Measurements from ENCODE around the gene ITIH1.
"Not testable (repeated sequence)": the region's sequence is repeated elsewhere in the genome, so short reads cannot be mapped to it uniquely, and the experiment has no call there.

The ITIH1 gene, protein sequence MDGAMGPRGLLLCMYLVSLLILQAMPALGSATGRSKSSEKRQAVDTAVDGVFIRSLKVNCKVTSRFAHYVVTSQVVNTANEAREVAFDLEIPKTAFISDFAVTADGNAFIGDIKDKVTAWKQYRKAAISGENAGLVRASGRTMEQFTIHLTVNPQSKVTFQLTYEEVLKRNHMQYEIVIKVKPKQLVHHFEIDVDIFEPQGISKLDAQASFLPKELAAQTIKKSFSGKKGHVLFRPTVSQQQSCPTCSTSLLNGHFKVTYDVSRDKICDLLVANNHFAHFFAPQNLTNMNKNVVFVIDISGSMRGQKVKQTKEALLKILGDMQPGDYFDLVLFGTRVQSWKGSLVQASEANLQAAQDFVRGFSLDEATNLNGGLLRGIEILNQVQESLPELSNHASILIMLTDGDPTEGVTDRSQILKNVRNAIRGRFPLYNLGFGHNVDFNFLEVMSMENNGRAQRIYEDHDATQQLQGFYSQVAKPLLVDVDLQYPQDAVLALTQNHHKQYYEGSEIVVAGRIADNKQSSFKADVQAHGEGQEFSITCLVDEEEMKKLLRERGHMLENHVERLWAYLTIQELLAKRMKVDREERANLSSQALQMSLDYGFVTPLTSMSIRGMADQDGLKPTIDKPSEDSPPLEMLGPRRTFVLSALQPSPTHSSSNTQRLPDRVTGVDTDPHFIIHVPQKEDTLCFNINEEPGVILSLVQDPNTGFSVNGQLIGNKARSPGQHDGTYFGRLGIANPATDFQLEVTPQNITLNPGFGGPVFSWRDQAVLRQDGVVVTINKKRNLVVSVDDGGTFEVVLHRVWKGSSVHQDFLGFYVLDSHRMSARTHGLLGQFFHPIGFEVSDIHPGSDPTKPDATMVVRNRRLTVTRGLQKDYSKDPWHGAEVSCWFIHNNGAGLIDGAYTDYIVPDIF

DNA sequence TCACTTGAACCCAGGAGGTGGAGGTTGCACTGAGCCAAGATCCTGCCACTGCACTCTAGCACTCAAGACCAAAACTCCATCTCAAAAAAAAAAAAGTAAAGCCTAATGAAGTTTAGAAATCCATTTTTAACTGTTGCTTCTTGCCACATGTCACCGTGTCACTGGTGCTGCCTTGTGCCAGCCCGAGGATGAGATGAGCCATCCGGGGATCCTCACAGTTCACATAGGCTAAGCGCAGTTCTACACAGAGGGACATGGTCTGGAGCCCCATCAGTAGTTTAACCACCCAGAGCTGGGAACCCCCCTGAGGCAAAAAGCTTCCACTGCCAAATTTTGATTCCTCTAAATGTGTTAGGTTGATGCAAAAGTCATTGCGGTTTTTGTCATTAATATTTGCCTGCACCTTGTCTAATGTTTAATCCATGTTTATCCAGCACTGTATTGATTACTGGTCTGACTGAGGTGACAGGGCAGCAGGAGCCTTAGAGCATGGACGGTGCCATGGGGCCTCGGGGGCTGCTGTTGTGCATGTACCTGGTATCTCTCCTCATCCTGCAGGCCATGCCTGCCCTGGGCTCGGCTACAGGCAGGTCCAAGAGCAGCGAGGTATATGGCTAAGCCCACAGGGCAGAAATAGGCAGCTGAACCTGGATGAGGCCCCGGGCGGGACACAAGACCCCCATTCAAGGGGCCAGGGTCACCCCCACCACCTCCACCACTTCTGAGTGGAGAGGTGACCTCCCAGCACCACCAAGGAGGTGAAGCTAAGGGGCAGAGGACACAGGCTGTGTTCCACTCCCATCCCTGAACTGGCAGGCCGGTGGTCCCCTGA is at the start of gene ITIH1:
TSS of gene ITIH1 (plus strand) at position 473 of the 832 bp plus-strand sequence. CDS start at position 490, 17 bp downstream.
- no peak for DNase-seq (ENCODE audit: low read depth in 2 of 2)

DNA sequence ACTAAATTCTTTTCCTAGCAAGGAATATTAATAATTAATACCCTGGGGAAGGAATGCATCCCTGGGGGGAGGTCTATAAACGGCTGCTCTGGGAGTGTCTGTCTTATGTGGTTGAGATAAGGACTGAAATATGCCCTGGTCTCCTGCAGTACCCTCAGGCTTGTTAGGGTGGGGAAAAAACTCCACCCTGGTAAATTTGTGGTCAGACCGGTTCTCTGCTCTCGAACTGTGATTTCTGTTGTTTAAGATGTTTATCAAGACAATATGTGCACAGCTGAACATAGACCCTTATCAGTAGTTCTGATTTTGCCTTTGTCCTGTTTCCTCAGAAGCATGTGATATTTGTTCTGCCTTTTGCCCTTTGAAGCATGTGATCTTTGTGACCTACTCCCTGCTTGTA is 48.6 kb upstream of the ITIH1 start:
- DNase-seq (ENCODE audit: low read depth in 2 of 2) = not testable (repeated sequence)

DNA sequence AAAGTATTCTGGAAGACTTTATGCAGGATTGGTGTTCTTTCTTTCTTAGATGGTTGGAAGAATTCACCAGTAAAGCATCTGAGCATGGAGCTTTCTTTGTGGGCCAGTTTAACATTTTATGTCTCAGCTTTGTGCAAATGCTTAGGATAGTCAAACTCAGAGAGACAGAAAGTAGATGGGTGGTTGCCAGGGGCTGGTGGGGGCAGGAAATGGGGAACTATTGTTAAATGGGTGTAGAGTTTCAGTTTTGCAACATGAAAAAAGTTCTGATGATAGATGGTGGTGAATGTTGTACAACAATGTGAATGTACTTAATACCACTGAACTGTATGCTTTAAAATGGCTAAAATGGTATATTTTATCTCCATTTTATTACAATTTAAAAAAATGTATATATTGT is 46.7 kb upstream of the ITIH1 start:
- DNase-seq (ENCODE audit: low read depth in 2 of 2) = no peak

DNA sequence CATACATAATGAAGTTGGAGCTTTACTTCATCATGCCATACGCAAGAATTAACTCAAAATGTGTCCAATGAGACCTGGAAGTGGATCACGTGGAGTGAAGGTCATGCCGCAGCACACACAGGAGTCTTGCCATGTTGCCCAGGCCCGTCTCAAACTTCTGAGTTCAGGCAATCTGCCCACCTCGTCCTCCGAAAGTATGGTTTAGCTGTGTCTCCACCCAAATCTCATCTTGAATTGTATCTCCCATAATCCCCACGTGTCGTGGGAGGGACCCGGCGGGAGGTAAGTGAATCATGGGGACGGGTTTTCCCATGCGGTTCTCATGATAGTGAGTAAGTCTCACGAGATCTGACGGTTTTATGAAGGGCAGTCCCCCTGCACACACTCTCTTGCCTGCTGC is 45.8 kb upstream of the ITIH1 start:
- no peak for DNase-seq (ENCODE audit: low read depth in 2 of 2)

DNA sequence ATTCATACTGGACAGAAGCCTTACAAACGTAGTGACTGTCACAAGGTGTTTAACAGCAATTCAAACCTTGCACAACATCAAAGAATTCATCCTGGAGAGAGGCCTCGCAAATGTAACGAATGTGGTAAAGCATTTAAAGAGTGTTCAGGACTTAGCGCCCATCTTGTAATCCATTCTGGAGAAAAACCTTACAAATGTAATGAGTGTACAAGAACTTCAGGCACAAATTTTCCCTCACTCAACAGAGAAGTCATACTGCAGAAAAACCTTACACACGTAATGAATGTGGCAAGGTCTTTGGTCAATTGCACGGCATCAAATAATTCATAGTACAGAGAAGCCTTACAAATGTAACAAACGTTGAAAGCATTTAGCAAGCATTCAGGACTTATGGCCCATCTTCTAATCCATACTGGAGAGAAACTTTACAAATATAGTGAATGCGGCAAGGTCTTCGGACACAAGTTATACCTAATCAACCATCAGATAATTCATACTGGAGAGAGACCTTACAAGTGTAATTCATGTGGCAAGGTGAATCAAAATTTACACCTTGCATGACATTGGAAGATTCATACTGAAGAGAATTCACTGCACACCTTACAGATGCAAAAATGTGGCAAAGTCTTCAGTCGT is 44.0 kb upstream of the ITIH1 start:
- DNase-seq (ENCODE audit: low read depth in 2 of 2) = no peak

DNA sequence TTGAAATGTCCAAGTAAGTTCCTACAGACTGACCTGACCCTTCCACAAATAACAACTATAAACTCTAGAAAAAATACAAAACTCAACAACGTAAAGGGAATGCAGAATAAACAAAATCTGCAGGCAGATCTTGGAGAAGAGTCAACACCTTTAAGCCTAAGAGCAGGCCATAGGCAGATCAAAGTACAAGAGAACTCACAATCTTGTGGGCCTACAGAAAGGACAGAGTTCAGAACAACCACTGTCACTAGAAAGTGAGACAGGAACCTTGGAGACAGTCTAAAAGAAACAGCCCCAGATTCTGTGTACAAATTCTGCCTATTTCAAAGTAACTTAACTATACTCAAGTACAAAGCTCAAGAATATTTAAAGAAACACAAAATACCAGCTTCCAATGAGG is 37.7 kb upstream of the ITIH1 start:
- DNase-seq (ENCODE audit: low read depth in 2 of 2) = no peak

DNA sequence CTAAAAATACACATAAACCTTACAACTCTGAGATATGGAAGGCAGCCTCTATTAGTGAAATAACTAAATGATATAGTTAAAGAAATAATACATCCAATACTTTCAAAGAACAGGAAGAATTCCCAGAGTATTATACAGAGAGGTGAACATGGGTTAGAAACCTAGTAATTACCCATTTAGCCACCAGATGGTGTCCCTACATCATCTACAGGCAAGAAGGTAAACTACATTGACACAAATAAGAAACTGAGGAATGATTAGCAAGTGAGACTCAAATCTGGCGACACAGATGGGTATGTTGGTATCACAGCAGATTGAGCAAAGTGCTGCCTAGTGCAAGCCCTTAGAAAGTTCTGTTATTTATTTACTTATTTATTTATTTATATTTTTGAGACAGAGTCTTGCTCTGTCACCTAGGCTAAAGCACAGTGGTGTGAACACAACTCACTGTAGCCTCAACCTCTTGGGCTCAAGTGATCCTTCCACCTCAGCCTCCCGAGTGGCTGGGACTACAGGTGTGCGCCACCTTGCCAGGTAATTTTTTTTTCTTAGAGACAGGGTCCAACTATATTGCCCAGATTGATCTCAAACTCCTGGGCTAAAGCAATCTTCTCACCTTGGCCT is 34.9 kb upstream of the ITIH1 start:
- DNase-seq (ENCODE audit: low read depth in 2 of 2) = no peak

DNA sequence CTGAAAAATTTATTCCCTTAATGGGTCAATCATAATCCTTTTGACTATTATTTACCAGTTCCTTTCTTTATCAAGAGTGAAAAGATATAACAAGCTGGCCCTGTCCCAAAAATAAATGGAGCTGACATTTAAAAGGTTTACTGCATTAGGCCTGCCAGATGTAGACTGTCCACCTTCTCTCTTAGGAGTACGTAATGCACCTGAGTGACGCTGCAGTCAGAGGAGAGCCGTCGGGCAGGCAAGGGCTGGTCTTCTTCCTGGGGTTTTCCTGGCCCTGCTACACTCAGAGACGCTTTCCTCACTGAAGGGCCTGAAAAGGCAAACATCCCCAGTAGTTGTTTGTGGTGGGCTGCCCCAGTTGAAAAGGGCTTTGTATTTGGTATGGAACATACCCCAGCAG is 34.2 kb upstream of the ITIH1 start:
- no peak for DNase-seq (ENCODE audit: low read depth in 2 of 2)

DNA sequence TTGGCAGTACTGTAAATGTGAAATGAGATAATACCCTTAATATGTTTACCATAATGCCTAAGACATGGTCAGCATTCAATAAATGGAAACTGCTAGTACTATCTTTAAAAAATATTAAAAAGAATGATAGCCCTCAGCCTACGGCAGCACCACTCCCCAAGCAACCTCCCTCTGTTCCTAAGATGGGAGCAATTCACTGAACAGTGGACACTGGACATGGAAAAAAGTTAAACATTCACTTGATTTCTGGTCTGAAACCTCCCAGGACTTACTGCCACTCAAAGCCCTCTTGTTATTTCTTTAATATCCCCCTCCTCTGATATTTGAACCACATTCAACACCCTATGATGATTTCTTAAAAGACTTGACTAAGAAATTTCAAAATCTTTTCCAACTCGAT is 33.7 kb upstream of the ITIH1 start:
- no peak for DNase-seq (ENCODE audit: low read depth in 2 of 2)

DNA sequence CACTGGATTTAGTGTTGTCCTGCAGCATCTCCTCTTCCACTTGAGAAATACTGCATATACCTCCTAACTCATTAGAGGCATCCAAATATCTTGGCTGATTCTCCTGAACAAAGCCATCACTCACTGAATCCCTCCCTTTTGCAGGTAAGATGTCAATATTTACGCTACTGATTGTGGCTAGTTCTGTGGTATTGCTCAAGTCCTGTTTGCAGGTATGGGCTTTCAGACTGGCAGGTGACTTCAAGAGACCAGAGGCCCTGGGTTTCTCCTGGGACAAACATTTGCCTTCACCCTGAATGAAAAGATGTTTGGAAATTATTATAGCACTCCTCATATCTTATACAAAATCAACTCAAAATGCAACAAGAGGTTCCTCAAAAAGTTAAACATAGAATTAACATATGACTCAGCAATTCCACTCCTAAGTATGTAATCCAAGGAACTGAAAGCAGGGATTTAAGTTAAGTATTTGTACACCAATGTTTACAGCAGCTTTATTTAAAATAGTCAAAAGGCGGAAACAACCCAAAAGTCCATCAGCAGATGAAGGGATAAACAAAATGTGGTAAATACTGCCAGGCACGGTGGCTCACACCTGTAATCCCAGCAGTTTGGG is 25.2 kb upstream of the ITIH1 start:
- no peak for DNase-seq (ENCODE audit: low read depth in 2 of 2)

DNA sequence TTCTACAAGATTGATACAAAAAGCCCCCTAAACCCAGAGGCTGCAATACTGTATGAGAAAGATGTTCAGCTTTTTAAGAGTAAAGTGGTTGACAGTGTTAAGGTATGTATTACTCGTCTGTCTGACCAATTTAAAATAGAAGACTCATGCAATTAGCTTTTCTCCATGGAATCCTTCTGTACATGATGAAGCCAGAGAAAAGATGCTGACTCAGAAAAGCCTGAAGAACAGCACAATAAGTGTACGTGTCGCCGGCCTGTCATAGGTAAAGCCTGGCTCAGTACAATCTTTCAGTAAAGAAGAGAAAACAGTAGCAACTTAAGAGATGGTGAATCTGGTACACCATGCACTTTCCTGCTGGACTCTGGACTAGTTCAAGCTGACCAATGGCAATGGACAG is 23.0 kb upstream of the ITIH1 start:
- DNase-seq (ENCODE audit: low read depth in 2 of 2) = no peak

DNA sequence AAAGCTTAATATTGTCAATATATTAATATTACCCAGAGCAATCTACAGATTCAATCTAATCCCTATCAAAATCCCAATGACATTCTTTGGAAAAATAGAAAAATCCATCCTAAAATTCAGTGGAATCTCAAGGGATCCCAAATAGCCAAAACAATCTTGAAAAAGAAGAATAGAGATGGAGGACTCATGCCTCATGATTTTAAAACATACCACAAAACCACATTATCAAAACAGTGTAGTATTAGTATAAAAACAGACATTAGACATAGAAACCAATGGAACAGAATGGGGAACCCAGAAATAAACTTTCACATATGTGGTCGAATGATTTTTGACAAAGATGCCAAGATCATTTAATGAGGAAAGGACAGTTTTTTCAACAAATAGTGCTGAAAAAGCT is 21.3 kb upstream of the ITIH1 start:
- DNase-seq (ENCODE audit: low read depth in 2 of 2) = no peak

DNA sequence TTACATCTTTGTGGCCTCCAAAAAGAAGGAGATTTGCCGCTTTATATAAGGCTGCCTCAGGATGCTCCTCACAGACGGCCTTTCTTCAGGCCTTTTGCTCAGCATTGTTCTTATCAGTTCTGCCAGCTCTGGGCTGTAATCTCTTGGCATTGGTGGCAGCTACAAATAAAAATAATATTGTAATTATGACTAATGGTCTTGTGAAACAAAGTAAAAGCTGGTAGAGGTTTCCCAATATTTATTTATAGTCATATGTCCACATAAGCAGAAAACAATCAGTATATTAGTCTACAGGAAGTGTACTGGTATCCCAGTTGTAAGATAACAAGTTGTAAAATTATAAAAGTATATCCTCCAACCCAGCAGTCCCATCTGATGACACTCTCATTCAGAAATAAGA is 13.9 kb upstream of the ITIH1 start:
- DNase-seq (ENCODE audit: low read depth in 2 of 2) = no peak

DNA sequence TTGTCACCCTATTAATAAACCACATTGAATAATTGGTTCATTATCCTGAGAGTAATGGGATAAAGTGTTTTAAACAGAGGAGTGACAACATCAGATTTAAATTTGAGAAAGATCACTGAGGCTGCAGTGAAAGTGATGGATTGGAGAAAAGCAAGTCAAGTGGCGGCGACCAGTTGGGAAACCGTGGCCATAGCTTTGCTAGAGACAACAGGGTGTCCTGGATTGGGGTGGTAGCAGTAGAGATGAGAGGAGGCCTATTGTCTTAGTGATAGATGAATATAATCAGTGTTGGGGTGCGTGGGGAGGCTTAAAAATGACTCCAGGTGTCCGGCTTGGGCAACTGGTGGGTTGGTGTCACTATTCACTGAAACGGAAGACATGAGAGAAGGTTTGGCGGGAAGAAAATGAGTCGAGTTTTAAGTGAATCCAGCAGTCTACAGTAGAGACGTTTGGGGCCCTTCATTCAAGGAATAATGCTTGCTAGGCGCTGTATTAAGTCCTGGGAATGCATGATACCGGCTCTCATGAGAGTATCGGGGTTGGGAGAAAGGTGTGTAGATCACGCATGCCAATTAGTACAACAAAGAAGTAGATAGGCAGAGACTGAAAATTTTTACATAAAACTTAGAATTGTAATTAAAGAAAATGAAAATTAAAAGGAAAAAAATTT is 7.5 kb upstream of the ITIH1 start:
- no peak for DNase-seq (ENCODE audit: low read depth in 2 of 2)

DNA sequence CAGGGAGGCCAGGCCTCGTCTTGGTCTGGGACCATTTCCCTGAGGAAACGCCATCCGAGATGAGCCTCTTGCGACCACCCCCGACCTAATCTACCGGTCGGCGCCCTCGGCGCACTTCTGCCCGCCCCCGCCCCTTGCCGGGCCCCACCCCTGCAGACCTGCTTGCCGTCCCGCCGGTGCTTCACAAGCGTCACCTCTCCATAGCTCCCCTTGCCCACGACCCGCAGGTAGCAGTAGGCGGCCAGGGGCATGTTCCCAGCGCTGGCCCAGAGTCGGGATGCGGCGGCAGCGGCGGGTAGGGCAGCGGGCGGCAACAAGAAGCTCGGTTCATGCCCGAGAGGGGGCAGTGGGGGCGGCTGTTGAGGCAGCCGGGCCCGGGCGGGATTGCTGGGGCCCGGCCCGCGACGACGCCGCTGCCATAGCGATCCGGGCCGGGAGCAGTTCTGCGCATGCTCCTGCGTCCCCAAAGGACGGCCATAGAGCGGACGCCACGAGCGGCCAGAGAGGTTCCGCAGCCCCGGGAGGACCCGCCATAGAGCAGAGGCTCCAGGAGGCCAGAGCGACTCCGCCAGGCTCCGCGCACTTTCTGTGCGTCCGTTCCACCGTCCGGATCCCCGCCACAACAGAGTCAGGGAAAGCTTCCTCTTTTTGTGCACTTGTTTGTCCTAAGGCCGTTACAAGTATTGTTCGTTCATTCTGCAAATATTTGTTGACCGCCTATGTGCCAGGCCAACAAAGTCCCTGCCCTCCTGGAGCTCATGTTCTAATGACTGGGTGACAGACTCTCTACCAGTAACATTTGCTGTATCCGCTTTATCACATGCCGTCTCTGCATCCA is 6.7 kb upstream of the ITIH1 start, which contains the start of gene NEK4:
TSS of gene NEK4 (minus strand) at position 445 of the 838 bp plus-strand sequence. CDS start at position 251, 194 bp downstream.
- DNase-seq (ENCODE audit: low read depth in 2 of 2) = peak; percentile 66 to 69

DNA sequence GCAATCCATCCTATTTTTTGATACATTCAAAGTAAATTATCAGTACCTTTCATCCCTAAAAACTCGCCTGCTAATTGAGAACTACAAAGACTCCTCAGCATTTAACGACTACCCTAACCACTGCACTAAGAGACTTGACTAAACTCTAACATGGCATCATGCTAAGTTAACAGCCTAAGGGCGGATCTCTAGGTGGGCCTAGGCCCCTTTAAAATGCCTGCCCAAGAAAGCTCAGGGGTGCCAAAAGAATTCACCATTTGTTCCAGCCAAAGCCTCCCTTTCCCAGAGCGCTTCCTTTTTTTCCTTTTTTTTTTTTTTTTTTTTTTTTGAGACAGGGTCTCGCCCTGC is 6.1 kb upstream of the ITIH1 start:
- DNase-seq (ENCODE audit: low read depth in 2 of 2) = no peak

DNA sequence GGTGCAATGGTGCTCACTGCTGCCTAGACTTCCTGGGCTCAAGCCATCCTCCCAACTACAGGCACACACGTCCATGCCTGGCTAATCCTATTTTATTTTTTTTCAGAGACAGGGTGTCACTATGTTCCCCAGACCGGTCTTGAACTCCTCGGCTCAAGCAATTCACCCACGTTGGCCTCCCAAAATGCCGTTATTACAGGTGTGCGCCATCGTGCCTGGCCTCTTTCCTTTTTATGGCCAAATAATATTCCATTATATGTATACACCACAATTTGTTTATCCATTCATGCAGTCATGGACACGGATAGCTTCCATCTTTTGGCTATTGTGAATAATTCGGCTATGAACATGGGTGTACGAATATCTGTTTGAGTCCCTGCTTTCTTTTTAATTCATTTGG is 5.7 kb upstream of the ITIH1 start:
- no peak for DNase-seq (ENCODE audit: low read depth in 2 of 2)

DNA sequence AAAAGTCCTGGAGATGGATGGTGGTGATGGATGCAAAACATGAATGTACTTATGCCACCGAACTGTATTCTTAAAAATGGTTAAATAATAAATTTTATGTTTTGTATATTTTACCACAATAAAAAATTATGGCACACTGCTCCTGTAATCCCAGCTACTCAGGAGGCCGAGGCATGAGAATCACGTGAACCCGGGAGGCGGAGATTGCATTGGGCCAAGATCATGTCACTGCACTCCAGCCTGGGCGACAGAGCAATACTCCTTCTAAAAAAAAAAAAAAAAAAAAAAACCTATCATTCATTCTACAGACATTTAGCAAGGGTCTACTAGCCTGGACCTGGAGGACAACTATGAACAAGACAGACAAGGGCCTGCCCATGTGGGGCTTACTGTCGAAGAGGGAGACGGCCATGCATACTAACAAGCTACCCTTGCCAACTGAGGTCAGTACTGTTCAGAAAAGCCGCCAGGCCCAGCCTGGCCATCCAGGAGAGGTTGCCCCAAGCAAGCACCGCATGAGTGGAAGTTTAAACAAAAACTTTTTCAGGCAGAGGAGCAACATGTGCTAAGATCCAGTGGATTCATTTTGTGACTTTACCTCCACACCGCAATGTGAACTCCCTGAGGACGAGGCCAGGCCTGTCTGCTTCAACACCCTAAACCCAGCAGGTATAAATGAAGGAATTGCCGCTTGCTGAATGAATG is 3.9 kb upstream of the ITIH1 start:
- no peak for DNase-seq (ENCODE audit: low read depth in 2 of 2)

Data from stimulated activated CD8-positive, alpha-beta memory T cell treated with anti-CD3 and anti-CD28 coated beads, Interleukin-7, amount 100 ng/mL, for 1 hour (primary cell).